ENCODE data around the gene BPIFB4. TPM values are rescaled to one million over a fixed set of nuclear protein-coding genes. Genes with fewer than 3 reads are reported as not detected.
"Not testable (repeated sequence)": the region's sequence is repeated elsewhere in the genome, so short reads cannot be mapped to it uniquely, and the experiment has no call there.

The BPIFB4 gene
- total and polyA plus RNA-seq, 7 donors: not detected

DNA sequence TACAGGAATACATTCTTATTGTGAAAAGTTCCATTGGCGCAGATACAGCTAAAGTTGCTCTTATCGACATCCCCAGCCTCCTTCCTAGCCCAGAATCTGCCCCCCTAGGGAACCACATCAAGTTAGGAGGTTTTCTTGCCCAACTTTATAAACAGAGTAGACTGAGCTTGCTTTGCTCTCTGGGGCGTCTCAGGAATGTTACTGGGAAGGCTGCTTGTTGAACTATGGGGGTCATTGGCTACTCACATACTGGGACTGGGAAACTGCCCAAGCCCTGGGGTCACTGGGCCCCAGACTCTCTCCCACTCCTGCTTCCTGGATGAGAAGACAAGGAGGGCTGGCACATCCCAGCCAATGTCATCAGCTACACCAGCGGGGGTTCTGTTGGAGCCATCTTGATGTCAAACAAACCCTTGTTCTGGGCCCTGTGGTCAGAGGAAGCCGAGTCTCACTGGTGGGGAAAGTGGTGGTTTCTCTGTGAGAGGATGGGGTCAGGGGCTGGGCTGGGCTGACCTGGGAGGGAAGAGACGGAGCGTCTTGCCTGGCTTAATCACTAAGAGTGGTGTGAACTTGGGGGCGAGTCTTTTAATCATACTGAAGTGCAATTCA, 26.0 kb downstream of the BPIFB4 start:
- no peak for DNase-seq
- H3K4me1 ChIP-seq: no peaks in the 10 kb centered on the region
- TF ChIP-seq, protein P1, sequence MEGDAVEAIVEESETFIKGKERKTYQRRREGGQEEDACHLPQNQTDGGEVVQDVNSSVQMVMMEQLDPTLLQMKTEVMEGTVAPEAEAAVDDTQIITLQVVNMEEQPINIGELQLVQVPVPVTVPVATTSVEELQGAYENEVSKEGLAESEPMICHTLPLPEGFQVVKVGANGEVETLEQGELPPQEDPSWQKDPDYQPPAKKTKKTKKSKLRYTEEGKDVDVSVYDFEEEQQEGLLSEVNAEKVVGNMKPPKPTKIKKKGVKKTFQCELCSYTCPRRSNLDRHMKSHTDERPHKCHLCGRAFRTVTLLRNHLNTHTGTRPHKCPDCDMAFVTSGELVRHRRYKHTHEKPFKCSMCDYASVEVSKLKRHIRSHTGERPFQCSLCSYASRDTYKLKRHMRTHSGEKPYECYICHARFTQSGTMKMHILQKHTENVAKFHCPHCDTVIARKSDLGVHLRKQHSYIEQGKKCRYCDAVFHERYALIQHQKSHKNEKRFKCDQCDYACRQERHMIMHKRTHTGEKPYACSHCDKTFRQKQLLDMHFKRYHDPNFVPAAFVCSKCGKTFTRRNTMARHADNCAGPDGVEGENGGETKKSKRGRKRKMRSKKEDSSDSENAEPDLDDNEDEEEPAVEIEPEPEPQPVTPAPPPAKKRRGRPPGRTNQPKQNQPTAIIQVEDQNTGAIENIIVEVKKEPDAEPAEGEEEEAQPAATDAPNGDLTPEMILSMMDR (IDR thresholded peaks at IDR 0.05): no peak
- H3K4me3 ChIP-seq: no peak overlapping the region
- peaks cover 0 to 30% (median 2%) of the 10 kb centered on the region in 3 donors for H3K27me3 ChIP-seq (ENCODE audit: insufficient read depth in 3 of 3, low read length in 2 of 3)
- ATAC-seq: no peak
- no peaks in the 10 kb centered on the region for H3K9me3 ChIP-seq
- intact Hi-C loops (cut with DNase I): loop anchor here in 1 of 2 donors (10.0 kb wide), 1 partner anchor 59 kb away; the partner anchor contains the start of gene BPIFA2
- H3K27ac ChIP-seq: no peak overlapping the region
- H3K36me3 ChIP-seq (ENCODE audit: insufficient read depth in 1 of 2, low read depth in 1 of 2): no peaks in the 10 kb centered on the region
- WGBS, 3 donors: 66 to 69% (median 68%) methylated on average over 8 of the region's 8 CpGs

DNA sequence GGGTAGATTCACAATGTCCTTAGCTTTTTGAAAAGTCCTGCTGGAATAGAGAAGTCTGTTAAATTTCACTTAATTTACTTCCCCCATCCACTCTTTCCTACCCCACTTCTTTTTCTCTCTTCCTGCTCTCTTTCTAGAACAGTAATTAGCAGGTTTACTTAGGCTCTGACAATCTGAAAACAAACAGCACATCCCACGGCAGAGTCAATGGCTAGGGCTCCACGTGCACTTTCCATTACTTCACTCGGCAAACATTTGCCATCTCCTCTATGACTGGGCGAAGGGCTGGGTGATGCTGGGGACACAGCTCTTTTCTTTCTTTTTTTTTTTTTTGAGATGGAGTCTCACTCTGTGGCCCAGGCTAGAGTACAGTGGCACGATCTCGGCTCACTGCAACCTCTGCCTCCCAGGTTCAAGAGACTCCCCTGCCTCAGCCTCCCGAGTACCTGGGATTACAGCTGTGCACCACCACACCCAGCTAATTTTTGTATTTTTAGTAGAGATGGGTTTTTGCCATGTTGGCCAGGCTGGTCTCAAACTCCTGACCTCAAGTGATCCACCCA, 26.7 kb downstream of the BPIFB4 start:
- not testable (repeated sequence) for H3K4me1 ChIP-seq; H3K9me3 ChIP-seq; H3K36me3 ChIP-seq (ENCODE audit: insufficient read depth in 1 of 2, low read depth in 1 of 2); DNase-seq; H3K4me3 ChIP-seq; ATAC-seq; H3K27ac ChIP-seq
- peaks cover 0 to 30% (median 2%) of the 10 kb centered on the region in 3 donors for H3K27me3 ChIP-seq (ENCODE audit: insufficient read depth in 3 of 3, low read length in 2 of 3)
- 54 to 63% (median 61%) methylated on average over 7 of the region's 7 CpGs for WGBS, 3 donors
- intact Hi-C loops (cut with DNase I): loop anchor here in 1 of 2 donors (10.0 kb wide), 1 partner anchor 59 kb away; the partner anchor contains the start of gene BPIFA2

DNA sequence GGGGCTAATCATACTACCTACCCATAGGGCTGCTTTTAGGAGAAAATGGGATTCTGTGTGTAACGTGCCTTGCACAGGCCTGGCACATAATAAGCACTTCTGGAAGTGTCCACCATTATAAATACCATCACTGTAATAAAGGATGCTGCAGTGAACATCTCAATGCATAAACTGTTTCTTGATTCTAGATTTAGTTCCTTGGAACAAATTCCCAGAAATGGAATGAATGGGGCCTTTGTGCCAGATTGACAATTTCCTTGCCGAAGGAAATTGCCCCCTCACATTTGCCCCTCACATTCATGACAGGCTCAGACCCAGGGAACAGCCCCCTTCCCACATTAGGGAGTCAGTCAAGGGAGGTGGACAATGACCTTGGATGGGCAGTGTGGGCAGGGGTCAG, 29.2 kb downstream of the BPIFB4 start:
- TF ChIP-seq, protein P1 (IDR thresholded peaks at IDR 0.05): no peak
- 41 to 46% (median 43%) methylated on average over 2 of the region's 2 CpGs for WGBS, 3 donors
- no peaks in the 10 kb centered on the region for H3K36me3 ChIP-seq (ENCODE audit: insufficient read depth in 1 of 2, low read depth in 1 of 2)
- H3K4me1 ChIP-seq: no peaks in the 10 kb centered on the region
- no peak overlapping the region for H3K27ac ChIP-seq
- DNase-seq (no peak), ATAC-seq (no peak)
- intact Hi-C loops (cut with DNase I): loop anchor here in 1 of 2 donors (10.0 kb wide), 1 partner anchor 56 kb away; the partner anchor contains the start of gene BPIFA2
- H3K4me3 ChIP-seq: no peak overlapping the region
- H3K27me3 ChIP-seq (ENCODE audit: insufficient read depth in 3 of 3, low read length in 2 of 3): peaks cover 0 to 15% (median 0%) of the 10 kb centered on the region in 3 donors
- no peaks in the 10 kb centered on the region for H3K9me3 ChIP-seq

DNA sequence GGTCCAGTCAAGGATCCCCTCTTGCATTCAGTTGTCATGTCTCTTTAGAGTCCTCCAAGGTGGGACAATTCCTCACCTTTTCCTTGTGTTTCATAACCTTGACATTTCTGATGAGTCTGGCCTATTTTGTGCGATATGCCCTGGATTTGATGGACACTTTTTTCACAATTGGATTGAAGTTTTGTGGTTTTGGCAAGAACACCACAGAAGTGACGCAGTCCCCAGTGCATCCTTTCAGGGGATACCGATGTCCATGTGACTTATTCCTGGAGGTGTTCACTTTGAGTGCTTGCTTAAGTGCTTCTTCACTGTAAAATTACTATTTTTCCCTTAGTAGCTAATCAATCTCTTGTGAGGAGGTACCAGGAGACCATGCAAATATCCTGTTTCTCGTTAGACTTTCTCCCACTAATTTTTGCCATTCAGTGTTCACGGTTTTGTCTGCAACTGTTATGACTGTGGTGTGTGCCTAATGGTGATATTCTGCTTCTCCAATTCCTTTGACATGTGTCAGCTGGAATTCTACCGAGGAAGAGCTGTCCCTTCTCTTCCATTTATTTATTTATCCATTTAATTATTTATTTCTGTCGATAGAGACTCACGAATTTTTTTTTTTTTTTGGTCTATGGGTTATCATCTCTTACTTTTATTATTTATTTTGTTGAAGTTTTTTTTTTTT, 30.8 kb downstream of the BPIFB4 start:
- H3K4me1 ChIP-seq: no peaks in the 10 kb centered on the region
- DNase-seq: no peak
- intact Hi-C loops (cut with DNase I): no loop called here
- WGBS, 3 donors: 75 to 80% (median 77%) methylated on average over 8 of the region's 8 CpGs
- H3K9me3 ChIP-seq: no peaks in the 10 kb centered on the region
- no peak overlapping the region for H3K4me3 ChIP-seq
- no peaks in the 10 kb centered on the region for H3K36me3 ChIP-seq (ENCODE audit: insufficient read depth in 1 of 2, low read depth in 1 of 2)
- TF ChIP-seq, protein P1 (IDR thresholded peaks at IDR 0.05): no peak
- no peak for ATAC-seq
- no peaks in the 10 kb centered on the region for H3K27me3 ChIP-seq (ENCODE audit: insufficient read depth in 3 of 3, low read length in 2 of 3)
- no peak overlapping the region for H3K27ac ChIP-seq

DNA sequence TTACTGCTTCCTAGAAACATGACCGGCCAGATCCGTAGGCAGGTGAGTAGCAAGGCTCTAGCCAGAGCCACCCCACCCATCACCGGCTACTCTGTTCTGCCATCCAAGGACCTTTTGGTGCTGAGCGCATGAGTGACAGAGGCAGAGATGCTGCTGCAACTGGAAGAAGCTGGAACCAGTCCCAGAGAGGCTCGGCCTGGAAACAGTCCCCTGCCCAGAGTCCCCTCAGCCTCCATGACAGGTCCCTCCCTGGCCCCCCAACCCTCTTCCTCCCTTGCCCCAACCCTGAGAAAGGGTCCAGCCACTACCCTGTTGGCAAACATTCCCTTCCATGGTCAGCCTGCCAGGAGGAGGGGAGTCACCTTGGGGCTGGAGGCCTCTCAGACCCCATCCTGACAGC, 31.9 kb downstream of the BPIFB4 start:
- H3K27me3 ChIP-seq (ENCODE audit: insufficient read depth in 3 of 3, low read length in 2 of 3): no peaks in the 10 kb centered on the region
- no peak overlapping the region for H3K27ac ChIP-seq
- no peaks in the 10 kb centered on the region for H3K36me3 ChIP-seq (ENCODE audit: insufficient read depth in 1 of 2, low read depth in 1 of 2)
- no peak overlapping the region for H3K4me3 ChIP-seq
- H3K9me3 ChIP-seq: no peaks in the 10 kb centered on the region
- H3K4me1 ChIP-seq: no peaks in the 10 kb centered on the region
- intact Hi-C loops (cut with DNase I): no loop called here
- ATAC-seq (no peak), DNase-seq (no peak)
- 70 to 88% (median 80%) methylated on average over 5 of the region's 5 CpGs for WGBS, 3 donors
- TF ChIP-seq, protein P1 (IDR thresholded peaks at IDR 0.05): no peak

Measured in psoas muscle (tissue), 8 donors.